GM19099 (cell line): Measurements from ENCODE around the gene LSMEM2.
A peak's percentile ranks its signal among the peaks of the same experiment; 100 is the strongest.

Source experiments
- POLR2A ChIP-seq: IDR thresholded peaks from 3 replicates; pipeline ENCODE4 v1.6.1; 2011; ENCODE audit warnings: low read depth; ENCODE audit not compliant: insufficient read length; ENCODE audit errors: extremely low read depth

The LSMEM2 gene

DNA sequence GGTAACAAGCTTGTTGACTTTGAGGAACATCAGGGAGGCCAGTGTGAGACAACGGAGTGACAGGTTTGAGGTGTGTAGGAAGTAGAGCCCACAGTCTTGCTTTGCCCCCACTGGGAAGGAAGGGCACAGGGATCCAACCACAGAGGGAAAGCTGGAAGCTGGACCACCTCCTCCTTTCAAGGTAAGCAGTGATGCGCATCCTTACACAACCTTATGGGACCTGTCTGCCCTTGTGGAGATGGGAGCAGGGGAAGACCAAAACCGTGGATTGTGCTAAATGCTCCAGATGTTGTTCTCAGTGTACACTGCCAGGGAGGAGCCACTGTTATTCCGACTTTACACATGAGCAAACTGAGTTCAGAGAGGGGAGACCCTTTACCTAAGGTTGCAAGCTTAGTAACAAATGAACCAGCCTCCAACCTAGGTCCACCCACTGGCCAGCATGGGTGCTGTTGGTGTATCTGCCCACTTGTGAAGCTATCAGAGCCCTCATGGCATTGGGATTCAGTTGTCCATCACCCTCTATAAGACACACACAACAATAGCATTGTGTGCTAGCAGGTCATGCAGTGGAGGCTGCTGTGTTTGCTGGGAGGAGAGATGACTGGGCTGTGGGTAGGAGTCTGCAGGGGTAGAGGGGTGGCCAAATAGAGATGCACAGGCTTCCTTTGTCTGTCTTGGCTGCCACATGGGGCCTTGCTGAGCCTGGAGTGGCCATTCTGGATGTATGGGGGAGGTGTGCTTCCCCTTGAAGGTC lies 586 bp upstream of the LSMEM2 start:
- no peak for TF ChIP-seq POLR2A

DNA sequence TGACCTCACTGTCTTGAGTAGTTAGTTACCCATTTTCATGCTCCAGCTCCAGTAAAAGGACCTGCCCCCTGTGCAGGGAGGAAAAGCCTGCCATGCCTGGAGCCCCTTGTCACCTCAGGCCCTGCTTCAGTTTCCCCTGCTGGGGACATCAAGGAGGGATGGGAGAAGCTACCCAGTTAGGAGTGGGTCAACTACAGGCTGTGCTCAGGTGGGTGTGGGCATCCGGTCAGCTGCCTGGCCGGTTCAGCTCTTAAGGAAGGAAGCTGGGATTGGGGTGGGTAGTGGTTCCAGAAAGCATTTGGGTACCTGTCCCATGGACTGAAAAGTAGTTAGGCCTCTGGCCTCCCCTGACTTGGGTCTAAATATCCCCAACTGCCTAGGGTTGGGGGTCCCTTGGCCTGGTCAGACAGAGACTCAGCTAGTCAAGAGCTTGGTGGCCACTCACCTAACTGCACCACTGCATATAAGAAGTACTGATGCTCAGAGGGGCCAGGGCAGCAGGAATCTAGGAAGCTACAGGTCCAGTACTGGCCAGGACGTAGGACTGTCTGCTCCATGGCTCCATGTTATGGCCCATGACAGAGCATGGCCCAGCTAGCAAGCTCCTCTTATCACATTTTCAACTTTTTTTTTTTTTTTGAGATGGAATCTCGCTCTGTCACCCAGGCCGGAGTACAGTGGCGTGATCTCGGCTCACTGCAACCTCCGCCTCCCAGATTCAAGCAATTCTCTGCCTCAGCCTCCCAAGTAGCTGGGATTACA lies 549 bp downstream of the LSMEM2 start:
- no peak for TF ChIP-seq POLR2A

DNA sequence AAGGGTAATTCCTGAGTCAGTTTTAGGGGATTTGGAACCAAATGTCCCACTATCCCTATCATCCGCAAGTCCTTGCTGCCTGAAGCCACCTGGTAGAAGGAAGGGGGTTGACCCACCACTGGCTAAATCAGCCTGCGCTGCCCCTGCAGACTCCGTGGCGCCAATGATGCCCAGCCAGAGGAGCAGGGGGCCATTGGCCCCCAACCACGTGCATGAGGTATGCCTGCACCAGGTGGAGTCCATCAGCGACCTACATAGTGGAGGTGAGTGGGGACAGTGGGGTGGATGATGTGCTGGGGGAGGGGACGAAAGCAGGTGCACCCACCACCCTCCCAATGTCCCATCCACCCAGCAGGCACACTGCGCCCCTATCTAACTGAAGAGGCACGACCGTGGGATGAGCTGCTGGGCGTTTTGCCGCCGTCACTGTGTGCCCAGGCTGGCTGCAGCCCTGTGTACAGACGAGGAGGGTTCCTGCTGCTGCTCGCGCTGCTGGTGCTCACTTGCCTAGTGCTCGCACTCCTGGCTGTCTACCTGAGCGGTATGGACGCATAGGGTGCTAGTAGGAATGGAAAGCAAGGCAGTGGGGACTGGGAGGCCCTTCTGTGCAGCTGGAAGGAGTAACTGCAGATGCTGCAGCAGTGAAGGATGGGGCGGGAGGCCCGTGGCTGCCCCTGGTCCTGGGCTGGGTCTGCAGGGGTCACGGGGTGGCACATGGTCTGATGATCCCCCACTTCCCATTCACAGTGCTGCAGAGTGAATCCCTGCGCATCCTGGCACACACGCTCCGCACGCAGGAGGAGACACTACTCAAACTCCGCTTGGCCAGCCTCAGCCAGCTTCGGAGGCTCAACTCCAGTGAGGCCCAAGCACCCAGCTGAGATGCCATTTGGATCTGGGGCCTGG lies 7.7 kb downstream of the LSMEM2 start:
- TF ChIP-seq POLR2A: no peak

DNA sequence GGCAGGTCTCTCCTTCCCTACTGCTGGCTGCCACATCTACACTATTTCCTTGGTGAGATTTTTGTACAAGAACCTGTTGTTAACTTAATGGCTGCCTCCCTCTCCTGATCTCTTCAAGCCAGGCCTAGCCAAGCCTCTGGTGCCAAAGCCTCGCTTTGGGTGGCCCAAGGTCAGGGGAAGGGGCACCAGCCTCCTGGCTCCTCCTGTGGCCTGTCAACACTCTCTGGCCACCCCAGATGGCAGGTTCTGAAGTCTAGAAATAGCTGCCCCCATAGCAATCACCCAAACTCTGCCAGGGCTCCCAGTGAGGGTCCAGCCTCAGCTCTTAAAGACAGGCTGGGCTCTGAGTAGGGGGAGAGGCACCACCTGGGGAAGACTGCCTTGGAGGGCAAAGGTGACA lies 8.4 kb downstream of the LSMEM2 start:
- TF ChIP-seq POLR2A: no peak

DNA sequence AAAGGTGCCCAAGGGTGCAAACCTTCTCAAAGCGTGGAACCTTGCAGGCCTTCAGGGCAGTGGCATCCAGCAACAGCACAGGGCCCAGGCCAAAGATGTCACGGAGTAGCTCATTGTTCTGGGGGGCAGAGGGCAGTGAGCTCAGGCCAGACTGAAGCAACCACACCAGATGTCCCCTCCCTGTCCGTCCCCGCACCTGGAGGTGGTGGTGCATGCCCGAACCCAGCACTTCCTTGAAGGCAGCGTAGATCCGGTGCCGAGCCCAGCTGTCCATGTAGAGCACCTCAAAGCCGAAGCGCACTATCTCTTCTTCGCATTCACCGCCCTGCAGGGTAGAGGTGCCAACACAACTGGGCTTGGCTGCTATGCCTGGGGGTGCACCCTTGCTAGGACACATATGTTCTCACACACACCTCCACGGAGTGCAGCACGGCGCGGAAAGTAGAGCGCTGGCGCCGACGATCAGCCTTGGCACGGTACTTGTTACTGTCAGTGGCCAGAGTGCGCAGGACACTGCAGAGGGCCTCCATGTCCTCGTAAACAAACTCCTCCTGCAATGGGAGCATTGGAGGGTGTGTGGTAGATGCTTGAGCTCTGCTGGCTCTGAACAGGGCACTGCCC lies 9.6 kb downstream of the LSMEM2 start:
- TF ChIP-seq POLR2A: no peak

DNA sequence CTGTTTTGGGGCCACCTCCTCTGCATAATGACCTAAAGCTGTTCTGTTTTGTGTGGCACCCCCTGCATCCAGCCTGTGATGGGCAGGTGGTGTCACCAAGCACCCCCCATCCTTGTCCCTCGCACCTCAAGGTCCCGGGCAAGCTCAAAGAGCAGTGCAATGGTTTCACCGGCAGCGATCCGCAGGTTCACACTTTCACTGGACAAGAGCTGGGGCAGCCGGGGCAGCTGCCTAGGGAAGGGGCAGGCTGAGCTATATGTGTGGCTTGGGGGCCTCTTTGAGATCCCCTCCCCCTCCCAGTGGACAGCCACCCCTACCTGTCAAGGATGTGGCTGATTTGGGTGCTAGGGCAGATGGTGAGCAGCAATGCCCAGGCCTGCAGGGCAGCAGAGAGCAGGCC lies 10.2 kb downstream of the LSMEM2 start:
- no peak for TF ChIP-seq POLR2A

DNA sequence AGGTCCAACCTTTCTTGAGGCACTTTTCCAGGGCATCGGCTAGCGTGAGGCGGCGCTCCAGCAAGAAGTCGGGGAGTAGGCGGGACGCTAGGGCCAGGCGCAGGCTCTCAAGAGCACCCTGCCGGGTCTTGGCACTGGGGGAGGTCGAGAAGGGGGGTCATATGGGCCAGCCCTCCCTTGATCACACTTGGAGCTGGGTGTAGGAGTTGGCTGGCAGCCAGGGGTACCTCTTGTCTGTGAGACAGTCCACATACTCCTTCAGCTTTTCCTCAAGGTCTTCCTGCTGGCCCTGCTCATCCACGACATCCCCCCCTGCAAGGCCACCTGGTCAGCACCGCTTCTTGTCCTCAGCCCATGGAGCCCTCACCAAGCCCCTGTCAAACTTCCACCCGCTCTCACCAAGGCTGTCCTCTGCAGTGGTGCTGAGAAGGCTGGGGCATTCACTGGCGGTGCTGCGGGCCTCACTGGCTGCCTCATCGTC lies 11.3 kb downstream of the LSMEM2 start:
- TF ChIP-seq POLR2A: no peak

DNA sequence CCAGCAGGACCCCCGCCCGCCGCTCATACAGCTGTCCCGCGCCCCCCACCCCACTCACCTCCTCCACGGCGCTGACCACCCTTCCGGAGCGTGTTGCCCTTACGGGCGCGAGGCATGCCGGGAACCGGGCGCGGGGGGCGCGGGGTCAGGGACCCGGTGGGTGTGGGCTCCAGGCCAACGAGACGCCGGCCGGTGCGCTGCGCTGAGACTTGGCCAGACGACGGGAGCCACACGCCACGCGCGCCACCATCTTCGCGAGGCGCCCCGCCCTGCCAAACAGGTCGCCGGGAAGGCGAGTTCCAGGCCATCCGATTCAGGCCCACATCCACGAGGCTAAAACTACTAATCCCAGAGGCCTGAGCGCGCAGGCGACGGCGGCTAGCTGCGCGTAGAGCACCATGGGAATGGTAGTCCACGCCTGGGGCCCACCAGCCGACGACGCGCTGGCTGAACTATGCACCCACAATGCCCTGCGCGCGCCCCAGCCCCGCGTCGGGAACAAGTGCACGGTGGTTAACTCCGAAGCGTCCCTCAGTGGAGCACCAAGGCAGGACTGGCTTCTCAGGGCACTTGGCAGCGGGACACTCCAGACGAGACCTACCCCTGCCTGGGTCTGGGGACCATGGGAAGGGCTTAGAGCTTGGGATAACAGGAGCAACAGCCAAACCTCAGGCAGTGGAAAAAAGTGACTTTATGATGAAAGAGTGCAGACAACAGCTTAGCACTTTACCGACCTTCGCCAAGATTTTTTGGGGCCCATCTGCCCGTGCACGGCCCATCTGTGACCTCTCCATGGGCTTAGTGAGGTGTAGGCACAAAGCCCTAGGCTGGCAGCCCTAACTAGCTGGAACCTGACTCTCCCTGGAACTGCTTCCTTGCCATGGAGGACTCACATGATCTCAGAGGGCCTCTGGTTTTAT lies 13.5 kb downstream of the LSMEM2 start, which contains the start of gene IFRD2:
Gene IFRD2, minus strand, starts transcription at position 271 of the 920 bp plus-strand sequence. Its CDS starts 155 bp downstream, at position 116.
- peak; percentile 82 for TF ChIP-seq POLR2A

DNA sequence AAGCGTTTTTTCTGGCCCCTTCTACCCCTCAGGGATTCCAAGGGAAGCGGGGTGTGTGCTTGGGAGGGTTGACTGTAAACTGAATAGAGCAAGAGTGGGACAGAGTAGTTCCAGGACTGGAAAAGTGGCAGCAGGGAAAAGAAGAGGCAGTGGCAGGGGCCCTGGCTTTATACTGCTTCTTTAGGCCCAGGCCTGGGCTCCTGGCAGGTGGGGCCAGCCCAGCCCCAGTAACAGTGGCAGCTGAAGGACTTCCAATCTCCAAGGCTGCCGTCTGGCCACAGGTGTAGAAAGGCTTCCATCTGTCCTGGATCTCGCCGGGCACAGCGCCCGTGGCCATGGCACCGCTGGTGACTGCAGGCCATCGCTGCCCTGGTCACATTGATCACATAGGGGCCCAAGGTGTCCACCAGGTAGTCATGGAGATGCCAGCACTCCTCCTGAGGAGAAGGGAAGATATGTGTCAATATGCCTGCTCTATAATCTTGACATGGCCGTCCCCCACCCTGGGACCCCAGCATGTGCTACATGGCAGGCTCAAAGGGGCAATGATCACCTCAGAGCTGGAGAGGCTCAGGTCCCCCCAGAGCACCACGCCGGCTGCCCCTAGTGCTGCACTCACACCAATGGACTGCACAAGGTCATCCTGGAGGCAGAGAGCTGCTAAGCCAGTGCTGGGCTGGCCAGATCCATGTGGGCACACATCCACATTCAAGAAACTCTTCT lies 14.4 kb downstream of the LSMEM2 start:
- TF ChIP-seq POLR2A: no peak

DNA sequence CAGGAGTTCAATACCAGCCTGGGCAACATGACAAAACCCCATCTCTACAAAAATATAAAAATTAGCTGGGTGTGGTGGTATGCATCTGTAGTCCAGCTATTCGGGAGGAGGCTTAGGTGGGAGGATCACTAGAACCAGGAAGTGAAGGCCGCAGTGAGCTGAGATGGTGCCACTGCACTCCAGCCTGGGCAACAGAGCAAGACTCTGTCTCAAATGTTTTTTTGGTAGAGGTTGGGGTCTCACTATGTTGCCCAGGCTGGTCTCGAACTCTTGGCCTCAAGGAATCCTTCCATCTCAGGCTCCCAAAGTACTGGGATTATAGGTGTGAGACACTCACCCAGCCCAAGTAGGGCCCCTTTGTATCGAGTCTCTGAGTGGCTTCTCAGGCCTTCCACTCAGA lies 15.2 kb downstream of the LSMEM2 start:
- TF ChIP-seq POLR2A: no peak

DNA sequence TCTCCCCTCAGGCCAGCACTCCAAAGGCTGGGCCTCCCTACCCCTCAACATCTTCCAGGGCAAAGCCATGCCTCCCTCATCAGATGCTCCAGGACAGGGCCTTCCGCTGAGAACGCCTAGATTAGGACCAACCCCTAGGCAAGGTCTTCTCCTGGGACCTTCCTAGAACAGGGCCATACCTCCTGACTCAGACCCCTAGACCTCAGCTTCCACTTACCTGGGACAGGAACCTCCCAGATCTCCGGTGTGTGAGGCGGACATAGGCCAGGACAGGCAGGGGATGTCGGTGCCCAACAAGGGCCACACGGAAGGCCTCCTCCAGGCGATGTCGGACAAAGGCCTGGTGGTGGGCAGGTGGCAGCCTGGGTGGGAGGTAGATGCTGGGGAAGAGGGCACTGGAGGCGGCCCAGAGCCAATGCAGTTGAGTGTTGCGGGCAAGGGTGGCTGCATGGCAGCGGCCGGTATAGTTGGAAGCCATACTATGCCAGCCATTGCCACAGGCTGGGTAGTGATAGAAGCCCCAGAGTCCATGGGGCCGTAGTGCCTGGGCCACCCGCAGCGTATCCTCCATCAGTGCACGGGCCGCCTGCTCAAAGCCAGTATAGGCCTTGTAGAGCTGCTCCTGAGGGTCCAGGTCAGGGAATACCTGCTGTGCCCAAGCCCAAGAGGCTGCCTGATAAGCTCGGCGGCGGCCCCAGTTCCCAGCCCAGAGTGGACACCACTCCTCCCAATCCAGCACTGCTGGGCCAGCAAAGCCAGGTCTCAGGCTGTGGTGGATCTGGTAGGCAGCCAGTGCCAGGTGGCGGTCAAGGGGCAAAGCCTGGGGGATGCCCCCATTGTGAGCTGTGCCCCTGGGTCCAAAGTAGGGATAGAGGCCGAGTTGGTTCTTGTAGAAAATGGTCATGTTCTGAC lies 15.9 kb downstream of the LSMEM2 start:
- TF ChIP-seq POLR2A: no peak

DNA sequence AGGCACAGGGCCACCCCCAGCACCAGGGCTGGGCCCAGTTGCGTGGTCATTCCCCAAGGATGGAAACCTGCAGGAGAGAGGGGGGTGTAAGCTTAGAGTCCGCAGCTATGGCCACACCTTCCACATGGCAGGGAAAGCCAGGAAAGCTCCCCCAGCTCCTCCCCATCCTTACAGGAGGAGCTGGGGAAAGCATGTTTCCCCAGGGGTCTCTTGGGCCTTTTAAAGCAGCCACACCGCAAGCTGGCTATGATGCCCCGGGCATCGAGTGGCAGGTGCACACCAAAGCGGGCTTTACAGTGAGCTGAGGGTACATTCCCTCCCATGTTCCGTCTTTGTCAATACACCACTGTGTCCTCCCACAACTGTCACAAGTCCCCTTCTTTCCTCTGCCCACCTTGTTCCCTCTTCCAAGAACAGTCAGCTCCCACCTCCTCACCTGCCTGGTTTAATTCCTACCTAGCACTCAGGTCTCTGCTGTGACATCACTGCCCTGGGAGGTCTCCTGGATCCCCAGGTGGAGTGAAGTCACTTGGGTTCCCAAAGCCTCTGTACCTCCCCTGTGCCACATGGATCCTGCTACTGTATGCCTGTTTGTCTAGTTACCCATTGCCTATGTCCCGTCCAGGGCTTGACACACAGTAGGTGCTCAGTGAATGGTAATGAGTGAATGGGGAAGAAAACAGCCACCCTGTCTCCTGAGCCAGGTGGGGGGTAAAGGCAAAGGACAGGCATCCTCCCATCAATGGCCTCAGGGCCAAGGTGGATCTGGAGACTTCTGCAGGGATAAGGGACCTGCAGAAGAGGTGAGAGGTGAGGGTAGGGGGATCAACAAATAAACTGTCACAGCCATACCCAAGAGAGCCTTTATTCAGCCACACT lies 16.9 kb downstream of the LSMEM2 start:
- TF ChIP-seq POLR2A: no peak
